HG02885 (cell line): ENCODE measurements around the gene BCR.

Source experiments
- ATAC-seq: cut with Tn5 transposase; IDR thresholded peaks from one replicate; pipeline ENCODE4 v1.9.1; 2021; ENCODE audit warnings: mild to moderate bottlenecking; ENCODE audit not compliant: unreplicated experiment, poor library complexity

The BCR gene

DNA sequence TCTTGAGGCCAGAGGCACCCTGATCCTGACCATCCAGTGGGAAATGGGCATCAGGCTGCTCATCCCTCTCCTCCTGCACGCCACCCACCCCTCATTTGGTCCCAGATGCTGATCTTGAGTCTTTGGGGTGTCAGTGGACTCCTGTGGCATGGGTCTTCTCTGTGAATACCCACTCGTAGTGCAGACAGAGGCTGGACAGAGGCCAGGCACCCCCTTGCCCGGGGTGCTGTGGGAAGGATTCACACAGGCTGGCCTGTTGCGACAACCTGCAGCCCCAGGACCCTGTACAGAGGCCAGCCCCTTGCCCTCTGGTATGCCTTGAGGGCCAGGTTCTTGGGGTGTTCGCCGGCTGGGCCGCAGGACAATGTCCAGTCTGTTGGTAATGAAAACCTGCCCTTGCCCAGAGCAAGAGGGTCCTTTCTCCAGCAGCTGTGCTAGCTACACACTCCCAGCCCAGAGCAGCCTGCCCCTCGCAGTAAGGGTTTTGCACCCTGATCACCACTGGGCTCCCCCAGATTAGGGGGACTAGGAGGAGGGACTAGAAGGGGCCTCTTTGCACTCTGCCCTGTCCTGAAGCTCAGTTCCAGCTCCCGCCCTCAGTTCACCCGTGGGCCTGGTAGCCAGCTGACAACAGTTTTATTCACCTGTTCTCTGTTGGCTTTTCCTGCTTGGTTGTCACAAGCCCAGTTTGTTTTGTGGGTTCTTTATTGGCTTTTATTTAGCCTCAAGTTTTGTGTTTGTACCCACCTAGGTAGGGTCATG lies 76.0 kb downstream of the BCR start:
- ATAC-seq: no peak

DNA sequence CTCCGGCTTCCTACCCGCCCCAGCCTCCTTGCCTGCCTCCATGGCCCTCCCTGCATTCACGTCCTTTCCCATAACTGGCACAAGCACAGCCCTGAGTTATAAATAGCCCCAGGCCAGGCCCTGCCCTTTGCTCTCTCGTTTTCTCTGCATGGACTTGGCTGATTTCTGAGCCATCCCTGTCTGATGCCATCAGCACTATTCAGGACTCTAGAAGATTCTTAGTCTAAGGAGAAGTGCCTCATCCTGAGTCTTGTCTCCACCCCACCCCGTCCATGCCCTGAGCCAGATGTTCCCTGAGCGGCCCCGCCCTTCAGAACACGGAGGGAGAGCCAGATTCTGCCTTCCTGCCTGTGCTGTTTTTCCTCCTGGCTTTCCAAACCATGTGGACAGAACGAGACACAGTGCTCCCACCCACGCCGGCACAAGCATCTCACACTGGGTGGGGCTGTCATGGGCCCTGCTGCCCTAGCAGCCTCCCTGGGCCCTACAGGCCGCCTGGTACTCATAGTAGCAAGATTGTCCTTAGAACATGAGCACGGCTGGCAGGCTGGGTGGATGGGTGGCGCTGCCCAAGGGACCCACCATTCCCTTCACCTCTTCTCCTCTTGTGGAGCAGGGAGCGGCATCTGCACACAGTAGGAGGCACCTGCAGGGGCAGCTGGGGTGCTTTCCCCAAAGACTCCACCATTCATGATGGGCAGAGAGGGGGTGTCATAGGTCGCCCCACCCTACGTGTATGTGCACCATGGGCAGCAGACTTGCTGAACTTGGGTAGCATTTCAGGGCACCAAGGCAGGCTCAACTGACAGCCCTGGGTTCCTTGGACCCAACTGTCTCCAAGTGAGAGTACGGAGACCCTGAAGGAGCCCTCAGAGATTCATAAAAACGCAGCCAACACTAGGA lies 76.9 kb downstream of the BCR start:
- no peak for ATAC-seq

DNA sequence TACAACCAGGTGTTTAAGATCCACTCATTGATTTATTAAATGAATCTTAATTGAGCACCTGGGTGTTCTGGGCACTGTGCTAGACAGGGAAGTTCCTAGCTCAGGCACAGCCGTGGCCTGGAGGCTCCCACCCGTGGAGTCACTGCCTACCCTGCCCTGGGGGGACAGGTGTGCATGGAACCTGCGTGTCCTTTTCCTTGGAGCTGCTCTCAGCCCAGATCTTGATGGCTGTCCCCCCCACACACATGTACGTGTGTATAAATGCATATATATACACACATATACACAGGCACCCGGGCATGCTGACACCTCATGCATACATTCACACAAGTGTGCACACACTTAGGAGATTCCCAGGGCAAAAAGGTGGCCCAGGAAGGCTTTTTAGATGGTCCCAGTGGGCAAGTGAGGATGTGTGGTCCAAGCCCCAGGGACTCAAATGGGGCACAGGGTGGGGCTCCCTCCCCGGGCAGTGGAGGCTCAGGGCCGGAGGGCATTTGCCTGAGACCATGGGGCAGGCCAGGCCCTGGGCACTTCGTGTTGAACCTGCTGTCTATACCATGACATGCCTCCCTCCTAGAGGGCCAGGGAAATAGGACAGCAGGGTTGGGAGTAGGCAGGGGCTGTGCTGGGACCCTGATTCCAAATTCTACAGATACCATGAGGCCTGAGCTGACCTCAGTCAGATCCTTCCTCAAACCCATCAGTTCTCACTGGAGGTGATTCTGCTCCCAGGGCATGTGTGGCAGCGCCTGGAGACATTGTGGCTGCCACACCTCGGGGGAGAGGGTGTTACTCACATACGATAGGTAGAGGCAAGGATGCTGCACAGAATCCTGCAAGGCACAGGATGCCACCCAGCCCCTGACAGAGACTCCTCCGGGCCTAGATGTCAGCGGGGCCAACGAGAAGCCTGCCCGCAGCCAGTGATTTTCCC lies 77.8 kb downstream of the BCR start:
- ATAC-seq: no peak

DNA sequence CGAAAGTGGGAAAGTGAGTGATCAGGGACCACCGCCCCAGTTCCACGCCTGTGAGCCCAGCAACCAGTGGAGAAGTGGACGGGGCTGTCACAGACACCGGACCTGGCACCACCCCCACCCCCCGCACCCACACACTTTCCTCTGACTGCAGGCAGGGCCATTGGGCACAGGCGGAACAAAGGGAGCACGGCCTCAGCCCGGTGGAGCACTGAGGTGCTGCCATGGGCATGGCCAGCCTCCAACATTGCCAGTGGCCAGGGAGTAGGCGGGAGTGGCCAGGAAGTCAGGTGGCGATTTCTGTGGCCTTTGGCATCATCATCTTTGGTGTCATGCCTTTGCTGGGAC lies 78.5 kb downstream of the BCR start:
- no peak for ATAC-seq

DNA sequence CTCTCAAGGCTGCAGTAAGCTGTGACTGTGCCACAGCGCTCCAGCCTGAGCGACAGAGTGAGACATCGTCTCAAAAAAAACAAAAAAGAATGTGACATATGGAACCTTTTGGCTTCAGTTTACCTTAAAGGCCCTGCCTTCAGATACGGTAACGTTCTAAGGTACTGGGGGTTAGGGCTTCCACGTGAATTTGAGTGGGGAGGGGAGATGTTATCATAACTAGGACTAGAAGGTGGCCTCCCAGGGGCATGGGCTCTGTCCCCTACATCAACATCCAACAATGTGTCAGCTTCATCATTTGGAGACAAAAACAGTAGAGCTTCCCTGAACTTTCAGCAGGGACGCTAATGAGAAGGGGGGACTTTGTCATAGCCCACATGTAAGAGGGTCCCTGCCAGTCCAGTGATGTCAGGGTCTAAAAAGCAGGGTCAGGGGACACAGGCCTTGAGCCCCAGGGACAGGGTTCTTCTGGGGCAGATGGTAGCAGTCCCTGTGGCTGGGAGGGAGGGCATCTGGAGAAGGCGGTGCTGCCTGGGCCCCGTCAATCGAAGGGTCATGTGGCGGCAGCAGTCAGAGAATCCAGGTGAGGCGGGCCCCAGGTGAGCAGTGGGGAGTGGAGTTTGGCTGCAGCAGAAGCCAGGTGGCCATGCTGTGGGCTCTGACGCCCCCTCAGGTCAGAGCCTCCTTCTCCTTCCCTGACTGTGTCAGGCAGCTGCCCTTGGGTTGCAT lies 79.8 kb downstream of the BCR start:
- no peak for ATAC-seq

DNA sequence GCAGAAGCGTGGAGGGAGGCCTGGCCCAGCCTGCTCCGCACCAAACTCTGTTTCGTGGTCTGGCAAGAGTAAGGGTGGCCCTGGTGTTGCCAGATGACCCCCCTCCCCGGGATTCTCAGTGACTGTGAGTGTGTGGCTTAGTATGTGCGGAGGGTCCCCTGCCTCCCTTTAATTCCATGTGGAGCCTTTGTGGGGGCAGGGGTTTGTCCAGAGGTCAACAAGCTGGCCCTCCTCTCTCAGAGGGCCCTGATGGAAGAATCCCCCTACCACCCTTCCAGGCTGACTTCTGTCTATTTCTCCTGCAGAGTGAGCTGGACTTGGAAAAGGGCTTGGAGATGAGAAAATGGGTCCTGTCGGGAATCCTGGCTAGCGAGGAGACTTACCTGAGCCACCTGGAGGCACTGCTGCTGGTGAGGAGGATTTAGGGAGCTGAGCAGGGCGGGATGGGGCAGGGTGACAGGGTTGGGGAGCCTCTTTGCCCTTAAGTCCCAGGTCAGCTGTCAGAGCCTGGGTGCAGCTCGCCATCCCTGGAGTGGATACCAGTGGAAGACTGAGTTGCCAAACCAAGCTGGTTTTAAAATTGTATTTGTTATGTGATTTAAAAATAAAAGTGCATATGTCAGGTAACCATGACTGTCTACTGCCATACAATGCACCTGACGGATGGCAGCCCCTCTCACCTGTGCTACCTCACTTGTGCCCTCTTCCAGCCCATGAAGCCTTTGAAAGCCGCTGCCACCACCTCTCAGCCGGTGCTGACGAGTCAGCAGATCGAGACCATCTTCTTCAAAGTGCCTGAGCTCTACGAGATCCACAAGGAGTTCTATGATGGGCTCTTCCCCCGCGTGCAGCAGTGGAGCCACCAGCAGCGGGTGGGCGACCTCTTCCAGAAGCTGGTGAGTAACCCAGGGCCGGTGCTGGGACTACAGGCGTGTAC lies 80.6 kb downstream of the BCR start:
- no peak for ATAC-seq

DNA sequence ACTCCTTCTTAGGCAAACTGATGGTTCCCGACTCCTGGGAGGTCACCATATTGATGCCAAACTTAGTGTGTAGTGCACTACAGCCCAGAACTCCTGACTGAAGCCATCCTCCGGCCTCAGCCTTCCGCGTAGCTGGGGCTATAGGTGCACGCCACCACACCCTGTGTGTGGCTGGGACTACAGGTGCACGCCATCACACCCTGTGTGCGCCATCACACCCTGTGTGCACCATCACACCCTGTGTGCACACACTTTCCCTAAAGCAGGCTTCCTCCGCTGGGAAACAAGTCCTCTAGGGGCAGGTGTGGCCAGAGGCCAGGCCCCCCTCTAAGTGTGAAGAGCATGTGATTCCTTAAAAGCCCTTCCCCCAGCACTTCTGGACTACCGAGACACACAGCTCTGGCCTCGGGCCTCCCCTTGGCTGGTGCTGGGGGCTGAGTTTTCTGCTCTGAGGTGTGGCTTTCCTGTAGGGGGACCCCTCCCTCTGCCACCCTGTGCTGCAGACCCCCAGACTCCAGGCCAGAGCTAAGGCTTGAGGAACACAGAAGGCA lies 81.7 kb downstream of the BCR start:
- ATAC-seq: no peak

DNA sequence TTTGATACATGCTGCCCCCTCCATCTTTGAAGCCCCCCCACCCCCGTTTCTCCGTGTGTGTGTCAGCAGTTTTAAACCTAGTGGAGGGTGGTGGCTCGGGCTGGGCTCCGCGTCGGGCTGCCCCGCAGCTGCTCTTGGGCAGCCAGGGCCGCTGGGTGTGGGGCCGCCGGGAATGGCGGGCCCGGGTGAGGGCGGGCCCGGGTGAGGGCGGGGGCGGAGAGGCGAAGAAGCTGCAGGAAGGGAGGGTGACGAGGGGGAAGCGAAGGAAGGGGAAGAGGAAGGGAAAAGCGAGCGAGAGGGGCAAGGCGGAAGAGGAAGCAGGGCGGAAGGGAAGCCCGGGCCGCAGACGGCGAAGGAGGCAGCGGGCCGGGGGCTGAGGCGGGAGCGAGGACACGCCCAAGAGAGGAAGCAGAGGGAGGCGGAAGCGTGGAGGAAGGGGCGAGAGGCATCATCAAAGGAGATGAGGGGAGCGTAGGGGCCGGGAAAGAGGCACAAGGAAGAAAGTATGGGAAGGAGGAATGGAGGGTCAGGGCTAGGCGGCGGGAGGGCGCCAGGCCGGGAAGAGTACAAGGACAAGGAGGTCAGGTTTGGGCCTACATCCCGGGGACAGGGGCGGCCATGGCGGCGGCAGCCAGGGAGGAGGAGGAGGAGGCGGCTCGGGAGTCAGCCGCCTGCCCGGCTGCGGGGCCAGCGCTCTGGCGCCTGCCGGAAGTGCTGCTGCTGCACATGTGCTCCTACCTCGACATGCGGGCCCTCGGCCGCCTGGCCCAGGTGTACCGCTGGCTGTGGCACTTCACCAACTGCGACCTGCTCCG lies 82.4 kb downstream of the BCR start:
- no peak for ATAC-seq

DNA sequence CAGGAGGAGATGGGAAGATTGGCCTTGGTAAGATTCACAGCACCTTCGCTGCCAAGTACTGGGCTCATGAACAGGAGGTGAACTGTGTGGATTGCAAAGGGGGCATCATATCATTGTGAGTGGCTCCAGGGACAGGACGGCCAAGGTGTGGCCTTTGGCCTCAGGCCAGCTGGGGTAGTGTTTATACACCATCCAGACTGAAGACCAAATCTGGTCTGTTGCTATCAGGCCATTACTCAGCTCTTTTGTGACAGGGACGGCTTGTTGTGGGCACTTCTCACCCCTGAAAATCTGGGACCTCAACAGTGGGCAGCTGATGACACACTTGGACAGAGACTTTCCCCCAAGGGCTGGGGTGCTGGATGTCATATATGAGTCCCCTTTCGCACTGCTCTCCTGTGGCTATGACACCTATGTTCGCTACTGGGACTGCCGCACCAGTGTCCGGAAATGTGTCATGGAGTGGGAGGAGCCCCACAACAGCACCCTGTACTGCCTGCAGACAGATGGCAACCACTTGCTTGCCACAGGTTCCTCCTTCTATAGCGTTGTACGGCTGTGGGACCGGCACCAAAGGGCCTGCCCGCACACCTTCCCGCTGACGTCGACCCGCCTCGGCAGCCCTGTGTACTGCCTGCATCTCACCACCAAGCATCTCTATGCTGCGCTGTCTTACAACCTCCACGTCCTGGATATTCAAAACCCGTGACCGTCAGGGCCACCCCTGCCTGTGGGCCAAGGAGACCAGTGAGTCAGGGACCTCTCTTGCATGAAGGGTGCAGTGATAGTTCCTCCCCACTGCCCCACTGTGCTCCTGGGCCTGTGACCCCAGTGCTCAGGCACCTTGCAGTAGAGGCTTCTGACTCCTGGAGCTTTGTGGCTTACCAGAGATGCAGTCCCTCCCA lies 83.6 kb downstream of the BCR start:
- no peak for ATAC-seq

DNA sequence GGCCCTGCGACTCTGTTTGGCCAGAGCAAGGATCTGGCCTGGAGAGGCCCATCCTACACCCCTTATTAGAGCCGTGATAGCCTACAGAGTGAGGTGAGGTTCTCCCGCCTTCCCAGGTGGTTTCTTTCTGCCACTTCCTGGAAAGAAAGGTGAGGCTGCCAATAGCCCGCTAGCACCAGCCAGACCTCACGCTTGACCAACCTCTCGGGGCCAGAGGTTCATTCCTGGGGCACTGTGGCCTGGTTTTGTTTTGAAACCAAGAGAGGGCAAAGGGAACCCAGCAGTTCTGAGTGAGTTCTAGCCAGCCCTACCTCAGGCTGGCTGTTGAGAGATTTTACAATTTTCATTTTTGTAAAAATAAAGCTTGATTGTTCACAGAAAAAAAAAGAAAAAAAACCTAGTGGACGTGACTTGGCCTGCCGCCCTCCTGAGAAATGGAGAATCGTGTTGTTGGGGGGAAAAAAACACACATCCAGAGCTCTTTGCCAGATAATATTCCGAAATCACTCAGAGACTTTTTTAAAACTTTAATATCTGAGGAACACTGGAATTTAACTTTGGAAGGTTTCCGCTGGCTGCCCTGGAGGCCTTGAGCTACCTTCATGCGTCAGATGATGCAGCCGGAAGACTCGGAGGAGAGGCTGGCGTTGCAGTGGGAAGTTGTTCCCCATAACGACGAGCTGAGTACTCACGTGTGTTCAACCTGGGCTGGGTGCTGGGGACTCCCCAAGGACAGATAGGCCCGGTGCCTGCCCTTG lies 84.5 kb downstream of the BCR start:
- ATAC-seq: no peak

DNA sequence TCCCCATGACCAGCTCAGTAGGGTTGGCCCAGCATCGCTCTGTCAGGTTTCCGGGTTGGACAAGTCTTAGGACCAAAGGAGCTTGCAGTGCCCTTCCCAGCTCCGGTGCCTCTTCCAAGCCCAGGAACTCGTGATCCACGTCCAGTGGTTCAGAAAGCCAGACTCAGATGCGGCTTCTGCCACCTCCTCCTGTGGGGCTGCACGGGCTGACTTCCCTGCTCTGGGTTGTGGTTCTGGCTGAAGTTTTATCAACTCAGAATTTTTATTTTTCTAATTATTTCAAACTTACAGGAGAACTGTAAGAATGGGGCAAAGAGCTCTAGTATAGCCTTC lies 85.0 kb downstream of the BCR start:
- ATAC-seq: no peak

DNA sequence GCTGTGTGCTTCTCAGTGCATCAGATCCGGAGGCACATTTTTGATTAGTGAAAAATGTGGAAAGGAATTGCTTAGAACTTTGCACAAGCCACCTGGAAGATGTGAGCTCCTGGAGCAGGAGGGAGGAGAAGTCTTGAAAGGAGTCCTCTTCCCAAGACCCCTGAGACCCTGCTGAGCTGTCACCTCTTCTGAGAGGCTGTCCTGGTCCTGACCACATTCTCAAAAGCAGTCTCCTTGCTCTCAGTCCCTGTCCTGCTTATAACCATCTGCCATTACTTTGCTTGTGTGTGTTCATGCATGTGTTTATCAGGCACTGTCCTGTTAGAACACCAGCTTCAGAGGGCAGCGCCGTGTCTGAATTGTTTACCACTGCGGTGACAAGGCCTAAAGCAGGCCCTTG lies 86.5 kb downstream of the BCR start:
- ATAC-seq: no peak

DNA sequence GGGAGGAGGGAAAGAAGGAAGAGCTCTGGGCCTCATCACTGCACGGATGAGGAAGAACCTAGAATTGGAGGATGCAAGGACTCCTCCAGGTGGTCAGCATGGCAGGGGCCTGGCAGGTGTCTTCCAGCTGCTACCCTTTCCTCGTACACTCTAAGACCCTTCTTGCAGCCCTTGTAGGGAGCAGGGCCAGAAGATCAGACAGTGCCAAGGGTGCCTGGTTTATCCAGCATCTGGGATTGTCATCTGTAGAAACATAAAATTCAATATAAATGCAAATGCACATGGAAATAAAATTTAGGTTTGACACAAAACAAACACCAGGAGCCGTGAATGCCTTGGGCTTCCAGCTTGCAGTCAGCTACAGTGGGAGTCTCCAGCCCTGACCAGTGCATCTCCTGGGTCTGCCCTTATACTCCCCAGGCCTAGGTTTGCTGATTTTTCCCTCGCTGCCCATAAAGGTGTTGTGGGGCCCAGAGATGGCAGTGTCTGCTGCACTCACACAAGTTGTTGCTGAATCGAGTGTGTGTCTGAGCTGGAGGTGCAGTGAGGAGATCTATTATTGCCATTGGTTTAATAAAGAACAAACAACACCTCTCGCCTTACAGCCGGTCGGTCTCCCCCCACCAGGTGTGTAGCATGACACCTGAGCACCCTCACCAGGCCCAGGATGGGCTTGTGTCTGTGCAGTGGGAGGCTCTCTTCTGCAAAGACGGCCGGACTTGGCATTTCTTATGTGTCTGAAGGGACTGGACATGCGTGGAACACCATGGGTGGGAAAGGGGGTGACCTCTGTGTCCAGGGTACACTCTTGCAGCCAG lies 87.1 kb downstream of the BCR start:
- no peak for ATAC-seq

DNA sequence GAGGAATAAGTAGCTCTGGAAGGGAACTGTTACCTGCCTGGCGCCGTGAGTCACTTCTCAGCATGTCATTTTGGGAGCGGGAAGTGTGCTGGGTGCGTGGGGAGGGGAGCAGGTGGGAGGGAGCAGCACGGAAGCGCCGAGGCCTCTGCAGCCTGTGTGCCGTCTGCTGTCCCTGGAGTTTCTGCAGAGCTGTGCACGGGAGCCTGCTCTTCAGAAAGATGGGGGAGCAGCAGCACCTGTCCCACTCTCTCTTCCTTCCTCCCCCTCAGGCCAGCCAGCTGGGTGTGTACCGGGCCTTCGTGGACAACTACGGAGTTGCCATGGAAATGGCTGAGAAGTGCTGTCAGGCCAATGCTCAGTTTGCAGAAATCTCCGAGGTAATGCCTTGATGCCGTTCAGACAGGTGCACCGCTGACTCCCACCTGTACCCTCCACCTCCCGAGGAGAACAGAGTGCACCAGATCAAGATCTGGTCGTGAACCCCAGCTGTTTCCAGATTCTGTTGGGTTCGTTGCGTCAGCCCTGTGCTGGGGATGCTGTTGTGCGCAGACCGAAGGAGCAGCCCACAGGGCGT lies 87.9 kb downstream of the BCR start:
- no peak for ATAC-seq

DNA sequence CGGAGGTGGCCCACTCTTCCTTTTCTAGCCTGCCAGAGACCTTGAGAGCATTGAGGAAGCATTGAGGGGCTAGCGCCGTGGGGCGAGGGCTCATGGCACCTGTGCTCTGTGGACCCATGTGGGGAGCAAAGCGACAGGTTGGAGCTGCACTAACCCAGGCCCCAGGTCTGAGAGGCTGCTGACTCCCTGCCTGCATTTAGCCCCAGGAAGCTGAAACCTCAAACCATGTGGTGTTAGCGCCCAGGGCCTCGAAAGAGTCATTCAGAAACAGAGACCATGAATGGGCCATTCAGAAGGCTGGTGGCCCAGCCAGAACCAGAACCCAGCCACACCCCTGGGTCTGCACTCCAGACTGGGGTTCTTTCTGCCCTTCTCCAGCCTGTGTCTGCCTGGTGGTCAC lies 88.6 kb downstream of the BCR start:
- no peak for ATAC-seq
